Head of caudate nucleus (tissue), 42 donors: Measurements from ENCODE around the gene CFAP157.
A peak's percentile ranks its signal among the peaks of the same experiment; 100 is the strongest.

ENCODE experiments used
- DNase-seq, 42 donors: peaks; one replicate each; pipeline versions ENCODE4 v3.0.0 to v3.0.0-alpha.2; 2020 to 2021; ENCODE audit warnings: mixed read lengths in 7 of 42
- intact Hi-C: fragments of 100-400 bp; cut with DNase I; formaldehyde crosslinking; loops from one replicate; pipeline ENCODE4 v1.15.0; 2022

CFAP157 gene

GRCh38 chr9:127729522-127730256 lies 22.9 kb downstream of the CFAP157 start:
- intact Hi-C loops = loop anchor here (5.0 to 10.0 kb wide), 3 partner anchors 137 to 225 kb away; partner anchors contain the start of gene AK1
- DNase-seq = no peak

GRCh38 chr9:127730262-127730661 lies 23.5 kb downstream of the CFAP157 start:
- intact Hi-C loops = loop anchor here (5.0 to 10.0 kb wide), 3 partner anchors 138 to 225 kb away; partner anchors contain the start of gene AK1
- DNase-seq = no peak

GRCh38 chr9:127730799-127731410 lies 24.1 kb downstream of the CFAP157 start:
- intact Hi-C loops = loop anchor here (5.0 to 10.0 kb wide), 3 partner anchors 139 to 226 kb away; partner anchors contain the start of gene AK1
- no peak for DNase-seq

GRCh38 chr9:127731938-127732337 lies 25.1 kb downstream of the CFAP157 start:
- no peak for DNase-seq
- intact Hi-C loops = loop anchor here (5.0 to 10.0 kb wide), 3 partner anchors 140 to 227 kb away; partner anchors contain the start of gene AK1

GRCh38 chr9:127732444-127732843 lies 25.7 kb downstream of the CFAP157 start:
- no peak for DNase-seq
- intact Hi-C loops = loop anchor here (5.0 to 10.0 kb wide), 3 partner anchors 140 to 228 kb away; partner anchors contain the start of gene AK1

- intact Hi-C loops = loop anchor here (2.0 to 10.0 kb wide), 4 partner anchors 53 to 229 kb away; partner anchors contain the start of genes AK1 and CDK9
- DNase-seq = no peak
These were observed 26.8 kb downstream of the CFAP157 start for GRCh38 chr9:127733614-127734013.

GRCh38 chr9:127734247-127734746 lies 27.5 kb downstream of the CFAP157 start:
- peak in 18 of 42 donors; percentile 7 to 54 (median 34) for DNase-seq
- intact Hi-C loops = loop anchor here (2.0 to 10.0 kb wide), 4 partner anchors 53 to 229 kb away; partner anchors contain the start of genes AK1 and CDK9

- intact Hi-C loops = loop anchor here (2.0 to 10.0 kb wide), 5 partner anchors 52 to 230 kb away; partner anchors contain the start of genes AK1, CDK9 and ST6GALNAC4
- DNase-seq = peak; percentile 94 to 99 (median 98)
These were observed 28.1 kb downstream of the CFAP157 start, which contains the start of gene TOR2A for GRCh38 chr9:127734747-127735529. TSS of gene TOR2A (minus strand) at chr9:127735294. CDS start at chr9:127735270, 24 bp downstream.

- no peak for DNase-seq
- intact Hi-C loops = loop anchor here (2.0 to 10.0 kb wide), 4 partner anchors 51 to 231 kb away; partner anchors contain the start of genes AK1, CDK9 and ST6GALNAC4
These were observed 28.9 kb downstream of the CFAP157 start for GRCh38 chr9:127735530-127736185.

GRCh38 chr9:127738666-127739065 lies 31.9 kb downstream of the CFAP157 start:
- no peak for DNase-seq
- intact Hi-C loops = loop anchor here (5.0 to 10.0 kb wide), 3 partner anchors 136 to 234 kb away; partner anchors contain the start of genes AK1 and ST6GALNAC4

- intact Hi-C loops = loop anchor here (5.0 to 10.0 kb wide), 3 partner anchors 135 to 235 kb away; partner anchors contain the start of genes AK1 and ST6GALNAC4
- DNase-seq = no peak
These were observed 33.0 kb downstream of the CFAP157 start for GRCh38 chr9:127739614-127740330.

- intact Hi-C loops = no loop called here
- peak; percentile 57 to 94 (median 86) for DNase-seq
These were observed 35.1 kb downstream of the CFAP157 start for GRCh38 chr9:127741831-127742434.

GRCh38 chr9:127742435-127743088 lies 35.8 kb downstream of the CFAP157 start:
- DNase-seq = peak in 25 of 42 donors; percentile 13 to 75 (median 44)
- intact Hi-C loops = no loop called here

- intact Hi-C loops = no loop called here
- DNase-seq = no peak
These were observed 37.8 kb downstream of the CFAP157 start for GRCh38 chr9:127744398-127745110.

GRCh38 chr9:127746959-127747569 lies 40.3 kb downstream of the CFAP157 start:
- no peak for DNase-seq
- intact Hi-C loops = no loop called here
